ENCODE results near the gene LRRC8C. TPM values are rescaled to one million over a fixed set of nuclear protein-coding genes. Genes with fewer than 3 reads are reported as not detected.
A peak's percentile ranks its signal among the peaks of the same experiment; 100 is the strongest.

LRRC8C gene
- total and polyA plus RNA-seq, 2 donors (not counting 1 experiment from before 2014, with no cell fraction given): 3.9 to 6.8 TPM

DNA sequence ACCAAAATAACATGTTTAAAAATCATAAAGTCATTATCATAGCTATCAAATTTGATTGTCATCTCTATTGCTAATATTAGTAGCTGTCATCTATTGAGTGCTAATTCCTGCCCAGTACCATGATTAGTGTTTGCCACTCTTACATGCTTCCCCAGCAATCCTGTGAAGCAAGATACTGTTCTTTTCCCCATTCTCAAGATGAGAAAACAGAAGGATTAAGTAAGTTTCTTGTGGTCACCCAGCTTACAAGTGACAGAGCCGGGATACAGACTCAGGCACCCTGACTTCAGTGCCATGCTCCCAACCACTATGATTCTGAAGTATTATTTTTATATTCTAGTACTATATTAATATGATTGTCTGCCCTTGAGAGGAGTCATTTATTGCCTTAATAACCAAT, 36.5 kb downstream of the LRRC8C start:
- intact Hi-C loops (cut with micrococcal nuclease): no loop called here
- POLR2A ChIA-PET: interaction anchor here (0.9 kb wide), 1 partner anchor 37 kb away, joined by 3 read pairs; the partner anchor contains the start of gene LRRC8C
- Histone ChIP-seq H3K9me3 (ENCODE audit: control extremely low read depth in 1 of 3, control insufficient read depth in 2 of 3, insufficient read depth in 1 of 3, low read length in 2 of 3) (no peaks in the 10 kb centered on the region), H4K20me1 (ENCODE audit: control insufficient read depth, insufficient read depth, low read length, poor library complexity, severe bottlenecking) (no peaks in the 10 kb centered on the region), H3K9ac (ENCODE audit: low read length) (no peak overlapping the region), H3K4me1 (ENCODE audit: control insufficient read depth in 2 of 2, insufficient read depth in 2 of 2, low read length in 2 of 2) (peaks cover 21 to 22% of the 10 kb centered on the region in 2 donors), H2AFZ (ENCODE audit: insufficient read depth, low read depth, low read length, poor library complexity, severe bottlenecking) (no peak overlapping the region), H3K27ac (ENCODE audit: low read length in 2 of 2) (peak overlapping the region; percentile 19 to 57), H3K36me3 (replicated peaks in 1 of 2; ENCODE audit: control extremely low read depth in 1 of 2, control insufficient read depth in 1 of 2, extremely low read depth in 1 of 2, insufficient read depth in 2 of 2, low read length in 1 of 2) (no peaks in the 10 kb centered on the region), H3K4me2 (replicated peaks; ENCODE audit: low read depth, low read length, poor library complexity, severe bottlenecking) (peak overlapping the region; percentile 52), H3K4me3 (ENCODE audit: control extremely low read depth in 1 of 5, extremely low read depth in 1 of 5, insufficient read depth in 1 of 5, low read depth in 2 of 5, low read length in 4 of 5) (no peak overlapping the region), H3K79me2 (ENCODE audit: control insufficient read depth, insufficient read depth, low read length) (peaks cover 47% of the 10 kb centered on the region), H3K27me3 (replicated peaks in 1 of 4; ENCODE audit: control extremely low read depth in 1 of 4, control insufficient read depth in 3 of 4, insufficient read depth in 4 of 4, low read length in 3 of 4) (no peaks in the 10 kb centered on the region)
- Mint-ChIP-seq H3K27ac (peak overlapping the region; percentile 79), H3K4me3 (no peak overlapping the region), H3K4me1 (peaks cover 47% of the 10 kb centered on the region), H3K27me3 (no peaks in the 10 kb centered on the region), H3K9me3 (ENCODE audit: insufficient read depth) (no peaks in the 10 kb centered on the region)
- no peak for ATAC-seq (ENCODE audit: low read depth)
- CTCF ChIA-PET: interaction anchor here (1.4 to 4.0 kb wide), 3 partner anchors 37 to 93 kb away, joined by 3 to 23 read pairs (median 6); partner anchors contain the start of gene LRRC8C
- TF ChIP-seq EZH2 (IDR thresholded peaks at IDR 0.05; ENCODE audit: borderline replicate concordance, insufficient read depth, low read depth, low read length, poor library complexity, severe bottlenecking) (no peak), CTCF (IDR thresholded peaks at IDR 0.05) (no peak)
- no CpG with 5 or more reads among the region's 1 CpG for WGBS (ENCODE audit: insufficient coverage)
- peak; percentile 16 for DNase-seq

DNA sequence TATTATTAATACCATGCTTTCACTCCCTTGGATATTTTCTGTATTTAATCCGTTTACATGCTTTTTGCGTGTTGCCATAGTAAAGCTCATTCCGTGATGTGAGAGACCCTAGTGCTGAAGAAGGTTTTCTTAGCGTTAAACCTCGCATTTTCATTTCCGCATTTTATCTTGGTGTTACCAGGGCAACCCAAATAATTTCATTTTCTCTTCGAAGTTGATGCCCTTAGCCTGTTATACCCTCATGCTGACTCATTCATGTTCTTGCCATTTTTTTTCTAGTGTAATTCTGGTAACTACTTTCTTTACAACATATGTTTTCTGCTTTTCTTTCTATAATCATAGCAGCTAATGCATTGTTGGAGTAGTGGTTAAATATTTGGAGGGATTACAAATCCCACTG, 37.2 kb downstream of the LRRC8C start:
- ChIA-PET POLR2A (interaction anchor here (0.6 to 0.9 kb wide), 2 partner anchors 37 to 38 kb away, joined by 3 read pairs; partner anchors contain the start of gene LRRC8C), CTCF (interaction anchor here (1.1 to 4.0 kb wide), 6 partner anchors 14 to 118 kb away, joined by 3 to 23 read pairs (median 4); partner anchors contain the start of gene LRRC8C)
- peak overlapping the region; percentile 59 for H3K27ac Mint-ChIP-seq
- H3K27me3 Mint-ChIP-seq: no peaks in the 10 kb centered on the region
- Histone ChIP-seq H3K4me1 (ENCODE audit: control insufficient read depth in 2 of 2, insufficient read depth in 2 of 2, low read length in 2 of 2) (peaks cover 21 to 22% of the 10 kb centered on the region in 2 donors), H3K9ac (ENCODE audit: low read length) (peak overlapping the region; percentile 17), H4K20me1 (ENCODE audit: control insufficient read depth, insufficient read depth, low read length, poor library complexity, severe bottlenecking) (no peaks in the 10 kb centered on the region), H3K4me2 (replicated peaks; ENCODE audit: low read depth, low read length, poor library complexity, severe bottlenecking) (peak overlapping the region; percentile 52), H3K4me3 (ENCODE audit: control extremely low read depth in 1 of 5, extremely low read depth in 1 of 5, insufficient read depth in 1 of 5, low read depth in 2 of 5, low read length in 4 of 5) (no peak overlapping the region), H3K9me3 (ENCODE audit: control extremely low read depth in 1 of 3, control insufficient read depth in 2 of 3, insufficient read depth in 1 of 3, low read length in 2 of 3) (no peaks in the 10 kb centered on the region), H3K27me3 (replicated peaks in 1 of 4; ENCODE audit: control extremely low read depth in 1 of 4, control insufficient read depth in 3 of 4, insufficient read depth in 4 of 4, low read length in 3 of 4) (no peaks in the 10 kb centered on the region), H3K36me3 (replicated peaks in 1 of 2; ENCODE audit: control extremely low read depth in 1 of 2, control insufficient read depth in 1 of 2, extremely low read depth in 1 of 2, insufficient read depth in 2 of 2, low read length in 1 of 2) (no peaks in the 10 kb centered on the region), H3K79me2 (ENCODE audit: control insufficient read depth, insufficient read depth, low read length) (peaks cover 47% of the 10 kb centered on the region), H3K27ac (ENCODE audit: low read length in 2 of 2) (peak overlapping the region; percentile 19 to 57), H2AFZ (ENCODE audit: insufficient read depth, low read depth, low read length, poor library complexity, severe bottlenecking) (no peak overlapping the region)
- WGBS (ENCODE audit: insufficient coverage): 0% methylated on average over 2 of the region's 7 CpGs
- DNase-seq: peak; percentile 90
- H3K9me3 Mint-ChIP-seq (ENCODE audit: insufficient read depth): no peaks in the 10 kb centered on the region
- no peak for TF ChIP-seq EZH2 (IDR thresholded peaks at IDR 0.05; ENCODE audit: borderline replicate concordance, insufficient read depth, low read depth, low read length, poor library complexity, severe bottlenecking)
- TF ChIP-seq CTCF (IDR thresholded peaks at IDR 0.05): no peak
- H3K4me3 Mint-ChIP-seq: peak overlapping the region; percentile 61
- peak; percentile 98 for ATAC-seq (ENCODE audit: low read depth)
- intact Hi-C loops (cut with micrococcal nuclease): loop anchor here (1.0 kb wide), 3 partner anchors 23 to 49 kb away; partner anchors contain the start of gene LRRC8C
- H3K4me1 Mint-ChIP-seq: peaks cover 44% of the 10 kb centered on the region
